A673 (cell line): Measurements from ENCODE around the gene CSGALNACT2.

Source experiments
- CTCF ChIP-seq: fragments of 300-800, 200-600 bp; sonication (generic); conservative IDR thresholded peaks from 2 replicates; pipeline ENCODE4 v1.5.1; 2017; ENCODE audit warnings: low read depth, mild to moderate bottlenecking, antibody characterized with exemption, low read length, moderate library complexity, mixed read lengths
- EZH2 ChIP-seq: fragments of 200-600 bp; sonication (generic); IDR thresholded peaks from 2 replicates; pipeline ENCODE4 v1.6.1; 2017; ENCODE audit warnings: borderline replicate concordance, low read depth, mild to moderate bottlenecking, mixed read lengths, antibody characterized with exemption, low read length; ENCODE audit not compliant: poor library complexity, severe bottlenecking

- TF ChIP-seq CTCF, result no peak
- TF ChIP-seq EZH2, result no peak
These were observed 25.7 kb upstream of the CSGALNACT2 start for GRCh38 chr10:43112608-43112961.
